ENCODE results near the gene CPN1. TPM values are rescaled to one million over a fixed set of nuclear protein-coding genes. Genes with fewer than 3 reads are reported as not detected.

Gene CPN1
- total RNA-seq, 2 experiments from 2014 or later: not detected

DNA sequence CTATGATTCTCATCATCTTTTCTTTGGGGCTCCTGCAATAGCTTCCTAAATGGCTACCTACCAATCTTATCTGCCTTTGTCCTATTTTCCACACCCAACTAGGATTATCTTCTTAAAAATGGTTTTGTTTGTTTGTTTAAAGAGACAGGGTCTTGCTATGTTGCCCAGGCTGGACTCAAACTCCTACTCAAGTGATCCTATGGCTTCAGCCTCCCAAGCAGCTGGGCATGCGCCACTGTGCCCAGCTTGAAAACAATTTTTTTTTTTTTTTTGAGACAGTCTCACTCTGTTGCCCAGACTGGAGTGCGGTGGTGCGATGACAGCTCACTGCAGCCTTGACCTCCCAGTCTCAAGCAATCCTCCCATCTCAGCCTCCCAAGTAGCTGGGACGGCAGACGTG lies 86.9 kb downstream of the CPN1 start:
- POLR2A ChIA-PET: interaction anchor here (0.6 kb wide), 2 partner anchors 125 to 154 kb away, joined by 3 read pairs; no protein-coding TSS in a partner anchor
- intact Hi-C loops (cut with DNase I, micrococcal nuclease): no loop called here
- CTCF ChIA-PET: interaction anchor here (1.3 to 2.8 kb wide), 4 partner anchors 12 to 149 kb away, joined by 3 to 9 read pairs (median 6); partner anchors contain the start of gene DNMBP
- no peak for ATAC-seq
- no peak for DNase-seq
- no peak overlapping the region for H3K27ac Mint-ChIP-seq
- no peaks in the 10 kb centered on the region for H3K36me3 Mint-ChIP-seq (ENCODE audit: low read depth)
- H3K4me1 Mint-ChIP-seq: peaks cover 14% of the 10 kb centered on the region
- no peak overlapping the region for H3K4me3 Mint-ChIP-seq
- no peaks in the 10 kb centered on the region for H3K9me3 Mint-ChIP-seq (ENCODE audit: low read depth)
- no peaks in the 10 kb centered on the region for H3K27me3 Mint-ChIP-seq

- Mint-ChIP-seq H3K4me1 (peaks cover 14% of the 10 kb centered on the region), H3K36me3 (ENCODE audit: low read depth) (no peaks in the 10 kb centered on the region), H3K9me3 (ENCODE audit: low read depth) (no peaks in the 10 kb centered on the region), H3K4me3 (no peak overlapping the region), H3K27ac (no peak overlapping the region), H3K27me3 (no peaks in the 10 kb centered on the region)
- intact Hi-C loops (cut with DNase I, micrococcal nuclease): no loop called here
- CTCF ChIA-PET: interaction anchor here (0.9 to 2.8 kb wide), 6 partner anchors 10 to 148 kb away, joined by 3 to 9 read pairs (median 4); partner anchors contain the start of gene DNMBP
- DNase-seq (peak; percentile 70), ATAC-seq (peak; percentile 93)
- POLR2A ChIA-PET: interaction anchor here (0.6 kb wide), 2 partner anchors 124 to 155 kb away, joined by 3 read pairs; no protein-coding TSS in a partner anchor
These were observed 87.7 kb downstream of the CPN1 start for GRCh38 chr10:99993701-99994689.

Other genes with a start within 250 kb of the CPN1 start
- gene DNMBP, start 71.9 kb downstream of the CPN1 start, total RNA-seq: 1 to 10 TPM; 1.9 to 2.4 TPM
- gene ERLIN1, start 104.2 kb upstream of the CPN1 start, total RNA-seq: 10 to 100 TPM; 15.2 to 18.7 TPM
- 10 to 100 TPM; 20.2 to 23.5 TPM for gene CHUK, start 147.7 kb upstream of the CPN1 start, total RNA-seq
- 10 to 100 TPM; 43.4 to 47.5 TPM for gene CWF19L1, start 185.8 kb upstream of the CPN1 start, total RNA-seq
- gene BLOC1S2, start 204.8 kb upstream of the CPN1 start, total RNA-seq: 10 to 100 TPM; 45.0 to 45.7 TPM
- gene PKD2L1, start 248.4 kb upstream of the CPN1 start, total RNA-seq: not detected